ENCODE data around the gene FOXO3B.
"Not testable (repeated sequence)": the region's sequence is repeated elsewhere in the genome, so short reads cannot be mapped to it uniquely, and the experiment has no call there.

The FOXO3B gene

GRCh38 chr17:18672395-18673227 lies 9.5 kb downstream of the FOXO3B start:
- CTCF ChIA-PET; POLR2A ChIA-PET; DNase-seq (ENCODE audit: low read depth, low spot score); H3K4me3 ChIP-seq (ENCODE audit: low read depth, low read length): not testable (repeated sequence)

- DNase-seq (ENCODE audit: low read depth, low spot score); H3K4me3 ChIP-seq (ENCODE audit: low read depth, low read length); CTCF ChIA-PET; POLR2A ChIA-PET: not testable (repeated sequence)
Measured at GRCh38 chr17:18668625-18669024, 13.5 kb downstream of the FOXO3B start.

GRCh38 chr17:18667535-18667934 lies 14.6 kb downstream of the FOXO3B start:
- H3K4me3 ChIP-seq (ENCODE audit: low read depth, low read length); DNase-seq (ENCODE audit: low read depth, low spot score); POLR2A ChIA-PET; CTCF ChIA-PET: not testable (repeated sequence)

GRCh38 chr17:18666326-18666725 lies 15.8 kb downstream of the FOXO3B start:
- H3K4me3 ChIP-seq (ENCODE audit: low read depth, low read length); DNase-seq (ENCODE audit: low read depth, low spot score); CTCF ChIA-PET; POLR2A ChIA-PET: not testable (repeated sequence)

GRCh38 chr17:18661924-18662624 lies 20.0 kb downstream of the FOXO3B start:
- CTCF ChIA-PET; DNase-seq (ENCODE audit: low read depth, low spot score); H3K4me3 ChIP-seq (ENCODE audit: low read depth, low read length); POLR2A ChIA-PET: not testable (repeated sequence)

GRCh38 chr17:18650094-18650493 lies 32.0 kb downstream of the FOXO3B start:
- POLR2A ChIA-PET; H3K4me3 ChIP-seq (ENCODE audit: low read depth, low read length); DNase-seq (ENCODE audit: low read depth, low spot score); CTCF ChIA-PET: not testable (repeated sequence)

- CTCF ChIA-PET; DNase-seq (ENCODE audit: low read depth, low spot score); H3K4me3 ChIP-seq (ENCODE audit: low read depth, low read length); POLR2A ChIA-PET: not testable (repeated sequence)
Measured at GRCh38 chr17:18644291-18644690, 37.8 kb downstream of the FOXO3B start, which contains the start of gene TBC1D28. Gene TBC1D28 (minus strand): TSS chr17:18644391. CDS start chr17:18641352, 3,039 bp downstream.

GRCh38 chr17:18643124-18643523 lies 39.0 kb downstream of the FOXO3B start:
- DNase-seq (ENCODE audit: low read depth, low spot score); H3K4me3 ChIP-seq (ENCODE audit: low read depth, low read length); CTCF ChIA-PET; POLR2A ChIA-PET: not testable (repeated sequence)

GRCh38 chr17:18638357-18638756 lies 43.8 kb downstream of the FOXO3B start:
- CTCF ChIA-PET; H3K4me3 ChIP-seq (ENCODE audit: low read depth, low read length); DNase-seq (ENCODE audit: low read depth, low spot score); POLR2A ChIA-PET: not testable (repeated sequence)

- CTCF ChIA-PET; H3K4me3 ChIP-seq (ENCODE audit: low read depth, low read length); POLR2A ChIA-PET; DNase-seq (ENCODE audit: low read depth, low spot score): not testable (repeated sequence)
Measured at GRCh38 chr17:18636237-18636636, 45.9 kb downstream of the FOXO3B start.

GRCh38 chr17:18635773-18636172 lies 46.3 kb downstream of the FOXO3B start:
- POLR2A ChIA-PET; DNase-seq (ENCODE audit: low read depth, low spot score): not testable (repeated sequence)

GRCh38 chr17:18634550-18635263 lies 47.4 kb downstream of the FOXO3B start:
- peak overlapping the region; percentile 12 for H3K4me3 ChIP-seq (ENCODE audit: low read depth, low read length)
- DNase-seq (ENCODE audit: low read depth, low spot score); POLR2A ChIA-PET; CTCF ChIA-PET: not testable (repeated sequence)

More at GRCh38 chr17:18635773-18636172, 46.3 kb downstream of the FOXO3B start:
- H3K4me3 ChIP-seq (ENCODE audit: low read depth, low read length); CTCF ChIA-PET: not testable (repeated sequence)

Data from AG04449 (cell line).